WTC11 (cell line): ENCODE measurements around the gene PRR35. TPM values are rescaled to one million over a fixed set of nuclear protein-coding genes. Genes with fewer than 3 reads are reported as not detected.
A peak's percentile ranks its signal among the peaks of the same experiment; 100 is the strongest.

ENCODE experiments used
- ATAC-seq: fragments of 200-7000 bp; cut with Tn5 transposase; 2 replicates; pipeline ENCODE4 v1.10.0; 2021; ENCODE audit warnings: mild to moderate bottlenecking, moderate library complexity
- CTCF ChIA-PET: fragments of 300-600 bp; sonication (Branson Sonifier 250); formaldehyde crosslinking; loops from one replicate; lab custom pipeline; 2021; ENCODE audit warnings: antibody characterized with exemption; lab: Charles Lee
- POLR2A ChIA-PET: fragments of 350-600 bp; sonication (Branson Sonifier 250); formaldehyde crosslinking; loops from one replicate; lab custom pipeline; 2021; ENCODE audit warnings: antibody characterized with exemption; lab: Charles Lee
- DNase-seq: peaks from one replicate; pipeline ENCODE4 v3.0.0; 2021; ENCODE audit warnings: low spot score
- H3K27ac Mint-ChIP-seq: 2 replicates; pipeline ENCODE4 v1.8.0; 2021; ENCODE audit warnings: mixed read lengths
- H3K27me3 Mint-ChIP-seq: 2 replicates; pipeline ENCODE4 v1.8.0; 2021; ENCODE audit warnings: low read depth, mild to moderate bottlenecking, moderate library complexity, mixed read lengths
- H3K36me3 Mint-ChIP-seq: 2 replicates; pipeline ENCODE4 v1.8.0; 2021; ENCODE audit warnings: mixed read lengths
- H3K4me1 Mint-ChIP-seq: 2 replicates; pipeline ENCODE4 v1.8.0; 2022; ENCODE audit warnings: mixed read lengths
- H3K4me3 Mint-ChIP-seq: 2 replicates; pipeline ENCODE4 v1.8.0; 2021; ENCODE audit warnings: mild to moderate bottlenecking, moderate library complexity, mixed read lengths
- H3K9me3 Mint-ChIP-seq: 2 replicates; pipeline ENCODE4 v1.8.0; 2021; ENCODE audit warnings: mixed read lengths
- ATF3 ChIP-seq: sonication (generic); formaldehyde crosslinking; conservative IDR thresholded peaks from 2 replicates; pipeline ENCODE4 v1.8.1; 2022; ENCODE audit warnings: mild to moderate bottlenecking, missing genetic modification reagents
- CDX4 ChIP-seq: fragments of 250-450 bp; sonication (Bioruptor Pico); IDR thresholded peaks from 2 replicates; pipeline ENCODE4 v1.9.0; 2021; ENCODE audit warnings: moderate library complexity, mild to moderate bottlenecking, inconsistent platforms, borderline replicate concordance
- CREB1 ChIP-seq: sonication (generic); formaldehyde crosslinking; IDR thresholded peaks from 2 replicates; pipeline ENCODE4 v1.8.0; 2023; ENCODE audit warnings: mild to moderate bottlenecking, missing genetic modification reagents
- E2F5 ChIP-seq: sonication (generic); formaldehyde crosslinking; IDR thresholded peaks from 2 replicates; pipeline ENCODE4 v1.8.1; 2022; ENCODE audit warnings: mild to moderate bottlenecking, moderate library complexity, missing genetic modification reagents
- ELF4 ChIP-seq: sonication (generic); formaldehyde crosslinking; IDR thresholded peaks from 2 replicates; pipeline ENCODE4 v1.8.1; 2022; ENCODE audit warnings: low read depth, mild to moderate bottlenecking, moderate library complexity, missing genetic modification reagents
- ESRRA ChIP-seq: sonication (generic); formaldehyde crosslinking; IDR thresholded peaks from 2 replicates; pipeline ENCODE4 v1.8.1; 2022; ENCODE audit warnings: mild to moderate bottlenecking, missing genetic modification reagents, borderline replicate concordance
- ETV6 ChIP-seq: sonication (generic); formaldehyde crosslinking; IDR thresholded peaks from 2 replicates; pipeline ENCODE4 v1.8.1; 2022; ENCODE audit warnings: mild to moderate bottlenecking, missing genetic modification reagents
- FOXP1 ChIP-seq: sonication (generic); formaldehyde crosslinking; IDR thresholded peaks from 2 replicates; pipeline ENCODE4 v1.8.0; 2022; ENCODE audit warnings: missing genetic modification reagents, mild to moderate bottlenecking, moderate library complexity, borderline replicate concordance
- FOXP4 ChIP-seq: sonication (generic); formaldehyde crosslinking; IDR thresholded peaks from 2 replicates; pipeline ENCODE4 v1.8.0; 2022; ENCODE audit warnings: mild to moderate bottlenecking, missing genetic modification reagents
- GTF2I ChIP-seq: fragments of 250-450 bp; sonication (Bioruptor Pico); conservative IDR thresholded peaks from 2 replicates; pipeline ENCODE4 v1.4.0; 2021; ENCODE audit warnings: mild to moderate bottlenecking
- MAX ChIP-seq: sonication (generic); formaldehyde crosslinking; IDR thresholded peaks from 2 replicates; pipeline ENCODE4 v1.8.0; 2022; ENCODE audit warnings: mild to moderate bottlenecking, missing genetic modification reagents
- NFATC4 ChIP-seq: fragments of 250-450 bp; sonication (Bioruptor Pico); IDR thresholded peaks from 2 replicates; pipeline ENCODE4 v1.9.0; 2021; ENCODE audit warnings: mild to moderate bottlenecking
- NFYB ChIP-seq: sonication (generic); formaldehyde crosslinking; conservative IDR thresholded peaks from 2 replicates; pipeline ENCODE4 v1.8.0; 2022; ENCODE audit warnings: low read depth, missing genetic modification reagents
- OVOL2 ChIP-seq: fragments of 250-450 bp; sonication (Bioruptor Pico); IDR thresholded peaks from 2 replicates; pipeline ENCODE4 v1.9.0; 2021; ENCODE audit warnings: mild to moderate bottlenecking, borderline replicate concordance
- PRRX2 ChIP-seq: fragments of 250-450 bp; sonication (Bioruptor Pico); IDR thresholded peaks from 2 replicates; pipeline ENCODE4 v1.8.0; 2021; ENCODE audit warnings: mild to moderate bottlenecking
- TCF7 ChIP-seq: sonication (generic); formaldehyde crosslinking; IDR thresholded peaks from 2 replicates; pipeline ENCODE4 v1.8.0; 2022; ENCODE audit warnings: mild to moderate bottlenecking, low read depth, missing genetic modification reagents, moderate library complexity
- TP53 ChIP-seq: sonication (generic); formaldehyde crosslinking; IDR thresholded peaks from 2 replicates; pipeline ENCODE4 v1.8.1; 2023; ENCODE audit warnings: mild to moderate bottlenecking, missing genetic modification reagents
- ZNF138 ChIP-seq: sonication (generic); formaldehyde crosslinking; conservative IDR thresholded peaks from 2 replicates; pipeline ENCODE4 v1.8.1; 2022; ENCODE audit warnings: mild to moderate bottlenecking, moderate library complexity, missing genetic modification reagents
- ZNF219 ChIP-seq: sonication (generic); formaldehyde crosslinking; IDR thresholded peaks from 2 replicates; pipeline ENCODE4 v1.8.0; 2023; ENCODE audit warnings: missing genetic modification reagents, mild to moderate bottlenecking, borderline replicate concordance
- ZNF263 ChIP-seq: sonication (generic); formaldehyde crosslinking; IDR thresholded peaks from 2 replicates; pipeline ENCODE4 v1.8.1; 2022; ENCODE audit warnings: low read depth, mild to moderate bottlenecking, moderate library complexity, missing genetic modification reagents
- total RNA-seq: library from RNA; stranded (reverse); gene quantifications from 3 replicates; pipeline ENCODE4 v1.2.3, GENCODE V29; 2021

The PRR35 gene
- total RNA-seq, 1 experiment from 2014 or later, result 0.72 TPM

GRCh38 chr16:522320-523096 lies 37.7 kb upstream of the PRR35 start:
- TF ChIP-seq ZNF138 (CRISPR knock-in tag) (no peak), FOXP1 (CRISPR knock-in tag) (no peak), ETV6 (CRISPR knock-in tag) (peak; percentile 63; the same call in 1 of the 2 replicates), TP53 (CRISPR knock-in tag) (no peak), TCF7 (no peak), CDX4 (CRISPR knock-in tag) (no peak), FOXP4 (CRISPR knock-in tag) (0 out of 2 replicates have a peak, but pooled peaks have one; percentile 27), OVOL2 (CRISPR knock-in tag) (no peak), ZNF219 (CRISPR knock-in tag) (no peak), GTF2I (CRISPR knock-in tag) (0 out of 2 replicates have a peak, but pooled peaks have one; percentile 24), ESRRA (CRISPR knock-in tag) (0 out of 2 replicates have a peak, but pooled peaks have one; percentile 26), ATF3 (CRISPR knock-in tag) (no peak), PRRX2 (CRISPR knock-in tag) (no peak), ELF4 (CRISPR knock-in tag) (no peak), MAX (no peak)
- TF ChIP-seq, all 79 proteins: peak for 4
- ChIA-PET CTCF (interaction anchor here (1.2 to 2.1 kb wide), 2 partner anchors 11 to 60 kb away, joined by 3 to 6 read pairs; no protein-coding TSS in a partner anchor), POLR2A (no interaction called here)
- ATAC-seq (no peak), DNase-seq (no peak)
- Mint-ChIP-seq H3K9me3 (no peaks in the 10 kb centered on the region), H3K4me3 (no peak overlapping the region), H3K4me1 (peaks cover 9% of the 10 kb centered on the region), H3K27ac (peak overlapping the region; percentile 19; the same call in 1 of the 2 replicates), H3K27me3 (no peaks in the 10 kb centered on the region), H3K36me3 (peaks cover 4% of the 10 kb centered on the region; the same call in 1 of the 2 replicates)

DNA sequence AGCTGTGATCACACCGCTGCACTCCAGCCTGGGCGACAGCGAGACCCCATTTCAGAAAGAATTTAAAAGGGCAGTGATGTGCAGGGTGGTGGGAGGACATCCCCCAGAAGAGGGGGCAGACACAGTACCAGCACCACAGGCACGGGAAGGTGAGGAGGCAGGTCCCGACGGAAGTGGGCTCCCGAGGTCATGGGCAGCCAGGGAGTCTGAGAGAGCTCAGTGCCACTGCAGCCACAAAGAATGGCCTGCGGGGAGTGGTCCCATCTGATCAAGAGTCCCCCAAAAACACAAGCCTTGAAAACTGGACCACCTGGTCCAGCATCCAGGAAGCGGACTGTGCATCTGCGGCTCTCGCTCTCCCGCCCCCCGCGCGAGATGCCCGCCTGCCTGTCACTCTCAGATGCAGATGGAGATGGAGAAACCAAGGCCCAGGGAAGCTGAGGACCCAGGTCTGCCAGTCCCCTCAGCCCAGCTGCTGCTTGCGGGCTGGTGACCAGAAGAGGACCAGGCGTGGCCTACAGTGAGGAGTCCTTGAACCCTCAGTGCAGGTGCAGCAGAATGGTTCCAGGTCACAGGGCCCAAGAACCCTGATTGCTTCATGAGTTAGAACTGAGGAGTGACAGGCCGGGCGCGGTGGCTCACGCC lies 37.0 kb upstream of the PRR35 start:
- ATAC-seq (no peak), DNase-seq (no peak)
- H3K4me1 Mint-ChIP-seq, result peaks cover 9% of the 10 kb centered on the region
- H3K36me3 Mint-ChIP-seq, result peaks cover 4% of the 10 kb centered on the region; the same call in 1 of the 2 replicates
- ChIA-PET CTCF (interaction anchor here (1.2 to 2.1 kb wide), 2 partner anchors 11 to 59 kb away, joined by 3 to 6 read pairs; no protein-coding TSS in a partner anchor), POLR2A (no interaction called here)
- H3K27ac Mint-ChIP-seq, result no peak overlapping the region; the same call in 1 of the 2 replicates
- TF ChIP-seq E2F5 (CRISPR knock-in tag), result no peak
- TF ChIP-seq NFYB (CRISPR knock-in tag), result 0 out of 2 replicates have a peak, but pooled peaks have one; percentile 15
- TF ChIP-seq CREB1 (CRISPR knock-in tag), result no peak
- TF ChIP-seq ZNF263, result no peak
- TF ChIP-seq NFATC4 (CRISPR knock-in tag), result no peak
- H3K9me3 Mint-ChIP-seq, result no peaks in the 10 kb centered on the region
- no peaks in the 10 kb centered on the region for H3K27me3 Mint-ChIP-seq
- no peak overlapping the region for H3K4me3 Mint-ChIP-seq
